Panc1 (cell line): Measurements from ENCODE around the gene ZNF324B. TPM values are rescaled to one million over a fixed set of nuclear protein-coding genes. Genes with fewer than 3 reads are reported as not detected.

ENCODE experiments used
- ATAC-seq: fragments of 200-7000 bp; cut with Tn5 transposase; 2 replicates; pipeline ENCODE4 v1.9.1; 2020; ENCODE audit warnings: mild to moderate bottlenecking, moderate library complexity
- BruUV-seq: library from RNA; stranded (reverse); fragments of 400-500 nt; replicated peaks from 2 replicates; lab custom pipeline; 2021; lab: Mats Ljungman, UMichigan
- CTCF ChIA-PET: fragments of 300-600 bp; sonication (Branson Sonifier 250); formaldehyde crosslinking; loops from one replicate; lab custom pipeline; 2022; ENCODE audit warnings: antibody characterized with exemption; lab: Charles Lee
- POLR2A ChIA-PET: fragments of 300-600 bp; sonication (Branson Sonifier 250); formaldehyde crosslinking; loops from one replicate; lab custom pipeline; 2022; ENCODE audit warnings: antibody characterized with exemption; lab: Charles Lee
- DNase-seq: peaks from one replicate; pipeline ENCODE4 v3.0.0-alpha.2; 2010; ENCODE audit warnings: low read depth, low spot score
- H3K27ac ChIP-seq: 2 replicates; pipeline ENCODE4 v1.5.1; 2011; ENCODE audit warnings: mild to moderate bottlenecking, low read length, inconsistent platforms
- H3K27me3 ChIP-seq: fragments of 200-500 bp; sonication (Bioruptor generic); 2 replicates; pipeline ENCODE4 v1.6.0; 2014; ENCODE audit warnings: low read length, inconsistent platforms; ENCODE audit not compliant: control insufficient read depth, insufficient read depth
- H3K36me3 ChIP-seq: fragments of 200-500 bp; sonication (Bioruptor generic); 2 replicates; pipeline ENCODE4 v1.5.1; 2014; ENCODE audit warnings: inconsistent platforms, mild to moderate bottlenecking, low read length, moderate library complexity; ENCODE audit not compliant: control insufficient read depth, insufficient read depth
- H3K4me1 ChIP-seq: 2 replicates; pipeline ENCODE4 v1.5.1; 2011; ENCODE audit warnings: inconsistent platforms, mild to moderate bottlenecking, low read length, moderate library complexity; ENCODE audit not compliant: control insufficient read depth, insufficient read depth
- H3K4me3 ChIP-seq, 2 experiments: 2 replicates each; pipeline ENCODE4 v1.5.1; 2011 to 2012; ENCODE audit warnings: low read depth in 2 of 2, low read length in 2 of 2, mild to moderate bottlenecking in 2 of 2, inconsistent platforms in 1 of 2, moderate library complexity in 1 of 2
- H3K9me3 ChIP-seq: fragments of 200-500 bp; sonication (Bioruptor generic); 2 replicates; pipeline ENCODE4 v1.5.1; 2014; ENCODE audit warnings: low read depth, mild to moderate bottlenecking, inconsistent platforms, low read length, moderate library complexity; ENCODE audit not compliant: control insufficient read depth, insufficient read depth
- CTCF ChIP-seq: fragments of 450-650 bp; IDR thresholded peaks from 2 replicates; pipeline ENCODE4 v1.5.1; 2017; ENCODE audit warnings: mild to moderate bottlenecking
- POLR2AphosphoS5 ChIP-seq: IDR thresholded peaks from 2 replicates; pipeline ENCODE4 v1.6.1; 2012; ENCODE audit warnings: mild to moderate bottlenecking, low read depth, low read length, moderate library complexity
- SIN3A ChIP-seq: IDR thresholded peaks from 2 replicates; pipeline ENCODE4 v1.6.1; 2012; ENCODE audit warnings: low read depth, mild to moderate bottlenecking, low read length, moderate library complexity, borderline replicate concordance; ENCODE audit not compliant: insufficient read depth
- TCF7L2 ChIP-seq: IDR thresholded peaks from 2 replicates; pipeline ENCODE4 v1.6.1; 2011; ENCODE audit warnings: mild to moderate bottlenecking, low read depth, low read length, inconsistent platforms
- in situ Hi-C: cut with HindIII; loops from 2 replicates; pipeline ENCODE4 v1.10.0; 2016; ENCODE audit warnings: low sequenced_read_pairs, low pct_unique_long_range_greater_than_20kb
- intact Hi-C: fragments of 100-400 bp; cut with micrococcal nuclease; formaldehyde crosslinking; loops from one replicate; pipeline ENCODE4 v1.10.0; 2022; ENCODE audit not compliant: unreplicated experiment
- total RNA-seq: library from RNA; stranded (reverse); gene quantifications from one replicate; pipeline ENCODE4 v1.2.1, GENCODE V29; 2021; ENCODE audit not compliant: unreplicated experiment
- TF ChIP-seq, protein P1 (sequence below), 2 experiments: IDR thresholded peaks; 2 replicates each; pipeline ENCODE4 v1.6.1; 2011 to 2012; ENCODE audit warnings: low read depth in 2 of 2, control low read depth in 1 of 2, low read length in 1 of 2, mild to moderate bottlenecking in 1 of 2, moderate library complexity in 1 of 2; ENCODE audit not compliant: insufficient read depth in 1 of 2

ZNF324B gene
- total RNA-seq, 1 experiment from 2014 or later: 7.8 TPM

GRCh38 chr19:58492265-58492664 is 40.8 kb downstream of the ZNF324B start:
- TF ChIP-seq POLR2AphosphoS5 (no peak), SIN3A (no peak), CTCF (no peak)

DNA sequence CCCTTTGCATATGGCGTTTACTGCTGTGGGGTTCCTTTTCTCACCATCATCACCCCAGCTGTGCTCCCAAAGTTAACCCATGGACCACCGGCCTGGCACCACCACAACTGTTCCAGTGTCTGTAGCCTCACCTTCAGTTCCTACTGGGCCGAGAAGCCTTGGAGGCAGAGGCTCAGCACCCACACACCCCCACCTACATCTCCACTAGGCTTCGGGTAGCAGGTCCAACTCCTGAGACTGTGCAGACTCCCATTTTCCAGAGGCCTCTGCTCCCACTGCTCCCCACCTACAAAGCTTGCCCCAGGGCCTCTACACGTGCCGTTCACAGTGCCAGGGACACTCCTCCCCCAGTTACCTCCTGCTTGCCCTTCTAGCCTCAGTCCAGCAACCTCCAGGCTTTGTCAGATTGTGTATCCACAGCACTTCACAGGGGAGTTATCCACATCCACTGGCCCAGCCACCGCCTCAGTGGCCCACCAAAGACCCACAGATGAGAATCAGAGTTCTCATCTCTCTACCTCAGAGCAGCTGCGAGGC is 46.3 kb downstream of the ZNF324B start:
- CTCF ChIA-PET: no interaction called here
- intact Hi-C loops: no loop called here

More at GRCh38 chr19:58492265-58492664, 40.8 kb downstream of the ZNF324B start:
- no peaks in the 10 kb centered on the region for H3K9me3 ChIP-seq
- H3K4me1 ChIP-seq: no peaks in the 10 kb centered on the region
- intact Hi-C loops: no loop called here
- POLR2A ChIA-PET: interaction anchor here (0.7 kb wide), 2 partner anchors 11 to 112 kb away, joined by 8 to 9 read pairs; no protein-coding TSS in a partner anchor
- CTCF ChIA-PET: no interaction called here
- no peaks in the 10 kb centered on the region for H3K36me3 ChIP-seq
- no peak overlapping the region for H3K27ac ChIP-seq
- in situ Hi-C loops: no loop called here
- no TSS peak for BruUV-seq
- no peaks in the 10 kb centered on the region for H3K27me3 ChIP-seq
- ATAC-seq (no peak), DNase-seq (no peak)
- no peak overlapping the region for H3K4me3 ChIP-seq

More for the DNA sequence above, 46.3 kb downstream of the ZNF324B start:
- no TSS peak for BruUV-seq
- H3K4me1 ChIP-seq: peaks cover 6% of the 10 kb centered on the region; the same call in 1 of the 2 replicates
- H3K27me3 ChIP-seq: no peaks in the 10 kb centered on the region
- peak overlapping the region; percentile 1; the same call in 1 of the 2 replicates for H3K27ac ChIP-seq
- DNase-seq (no peak), ATAC-seq (no peak)
- in situ Hi-C loops: no loop called here
- POLR2A ChIA-PET: no interaction called here
- no peak for TF ChIP-seq CTCF
- TF ChIP-seq TCF7L2: no peak
- TF ChIP-seq, protein P1, sequence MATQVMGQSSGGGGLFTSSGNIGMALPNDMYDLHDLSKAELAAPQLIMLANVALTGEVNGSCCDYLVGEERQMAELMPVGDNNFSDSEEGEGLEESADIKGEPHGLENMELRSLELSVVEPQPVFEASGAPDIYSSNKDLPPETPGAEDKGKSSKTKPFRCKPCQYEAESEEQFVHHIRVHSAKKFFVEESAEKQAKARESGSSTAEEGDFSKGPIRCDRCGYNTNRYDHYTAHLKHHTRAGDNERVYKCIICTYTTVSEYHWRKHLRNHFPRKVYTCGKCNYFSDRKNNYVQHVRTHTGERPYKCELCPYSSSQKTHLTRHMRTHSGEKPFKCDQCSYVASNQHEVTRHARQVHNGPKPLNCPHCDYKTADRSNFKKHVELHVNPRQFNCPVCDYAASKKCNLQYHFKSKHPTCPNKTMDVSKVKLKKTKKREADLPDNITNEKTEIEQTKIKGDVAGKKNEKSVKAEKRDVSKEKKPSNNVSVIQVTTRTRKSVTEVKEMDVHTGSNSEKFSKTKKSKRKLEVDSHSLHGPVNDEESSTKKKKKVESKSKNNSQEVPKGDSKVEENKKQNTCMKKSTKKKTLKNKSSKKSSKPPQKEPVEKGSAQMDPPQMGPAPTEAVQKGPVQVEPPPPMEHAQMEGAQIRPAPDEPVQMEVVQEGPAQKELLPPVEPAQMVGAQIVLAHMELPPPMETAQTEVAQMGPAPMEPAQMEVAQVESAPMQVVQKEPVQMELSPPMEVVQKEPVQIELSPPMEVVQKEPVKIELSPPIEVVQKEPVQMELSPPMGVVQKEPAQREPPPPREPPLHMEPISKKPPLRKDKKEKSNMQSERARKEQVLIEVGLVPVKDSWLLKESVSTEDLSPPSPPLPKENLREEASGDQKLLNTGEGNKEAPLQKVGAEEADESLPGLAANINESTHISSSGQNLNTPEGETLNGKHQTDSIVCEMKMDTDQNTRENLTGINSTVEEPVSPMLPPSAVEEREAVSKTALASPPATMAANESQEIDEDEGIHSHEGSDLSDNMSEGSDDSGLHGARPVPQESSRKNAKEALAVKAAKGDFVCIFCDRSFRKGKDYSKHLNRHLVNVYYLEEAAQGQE (IDR thresholded peaks at IDR 0.05; ENCODE audit: insufficient read depth in 1 of 2, low read depth in 2 of 2, low read length in 1 of 2): no peak
- no peak for TF ChIP-seq POLR2AphosphoS5
- TF ChIP-seq SIN3A: no peak
- H3K36me3 ChIP-seq: peaks cover 3% of the 10 kb centered on the region; the same call in 1 of the 2 replicates
- H3K4me3 ChIP-seq: no peak overlapping the region
- no peaks in the 10 kb centered on the region for H3K9me3 ChIP-seq
